HG03175 (cell line): ENCODE measurements around the gene CLEC4F.

Experiments
- ATAC-seq: cut with Tn5 transposase; IDR thresholded peaks from one replicate; pipeline ENCODE4 v1.9.1; 2021; ENCODE audit warnings: mild to moderate bottlenecking, moderate library complexity; ENCODE audit not compliant: unreplicated experiment

The CLEC4F gene

GRCh38 chr2:70789304-70790135 is 30.9 kb downstream of the CLEC4F start:
- ATAC-seq: no peak

GRCh38 chr2:70785137-70785911 is 35.1 kb downstream of the CLEC4F start:
- no peak for ATAC-seq

- no peak for ATAC-seq
Measured at GRCh38 chr2:70784320-70784719, 36.1 kb downstream of the CLEC4F start.

- ATAC-seq: no peak
Measured at GRCh38 chr2:70779911-70780545, 40.4 kb downstream of the CLEC4F start.

GRCh38 chr2:70779491-70779890 is 40.9 kb downstream of the CLEC4F start:
- no peak for ATAC-seq

GRCh38 chr2:70778676-70779075 is 41.7 kb downstream of the CLEC4F start:
- no peak for ATAC-seq

- no peak for ATAC-seq
Measured at GRCh38 chr2:70777450-70777849, 42.9 kb downstream of the CLEC4F start.

GRCh38 chr2:70776266-70776665 is 44.1 kb downstream of the CLEC4F start:
- no peak for ATAC-seq

GRCh38 chr2:70775141-70775540 is 45.3 kb downstream of the CLEC4F start:
- ATAC-seq: no peak

- no peak for ATAC-seq
Measured at GRCh38 chr2:70772486-70773155, 47.8 kb downstream of the CLEC4F start.

- ATAC-seq: peak; percentile 71
Measured at GRCh38 chr2:70771446-70771845, 49.0 kb downstream of the CLEC4F start.

- ATAC-seq: no peak
Measured at GRCh38 chr2:70769450-70769849, 50.9 kb downstream of the CLEC4F start.

- no peak for ATAC-seq
Measured at GRCh38 chr2:70768590-70769085, 51.8 kb downstream of the CLEC4F start.

GRCh38 chr2:70767699-70768589 is 52.5 kb downstream of the CLEC4F start, which contains the start of gene ADD2:
Gene ADD2 (minus strand): TSS chr2:70768200. CDS start chr2:70706408, 61,792 bp downstream.
- no peak for ATAC-seq

- no peak for ATAC-seq
Measured at GRCh38 chr2:70767079-70767698, 53.2 kb downstream of the CLEC4F start.

- ATAC-seq: no peak
Measured at GRCh38 chr2:70766357-70767078, 53.9 kb downstream of the CLEC4F start.

- ATAC-seq: no peak
Measured at GRCh38 chr2:70765507-70765906, 54.9 kb downstream of the CLEC4F start.

- ATAC-seq: no peak
Measured at GRCh38 chr2:70759446-70759845, 61.0 kb downstream of the CLEC4F start.
